Keratinocyte (primary cell): ENCODE results near the gene PRSS36.

ENCODE experiments used
- CTCF ChIP-seq, 3 experiments: IDR thresholded peaks in 1 of 3; conservative IDR thresholded peaks in 1 of 3; optimal IDR thresholded peaks in 1 of 3; 2 replicates in 2 of 3; 3 replicates in 1 of 3; pipeline versions ENCODE3 to v1.5.1; 2011; ENCODE audit warnings: low read length in 3 of 3, mild to moderate bottlenecking in 3 of 3, moderate library complexity in 2 of 3, control low read depth in 1 of 3, inconsistent platforms in 1 of 3; ENCODE audit not compliant: insufficient read depth in 2 of 3; ENCODE audit errors: extremely low read depth in 1 of 3
- EZH2 ChIP-seq: IDR thresholded peaks from one replicate; pipeline ENCODE4 v1.6.1; 2012; ENCODE audit warnings: inconsistent platforms, mild to moderate bottlenecking, low read length, moderate library complexity

GRCh38 chr16:31168848-31169247 is 19.0 kb upstream of the PRSS36 start:
- TF ChIP-seq CTCF (optimal IDR thresholded peaks at IDR 0.05 in 1 of 3, IDR thresholded peaks at IDR 0.05 in 1 of 3, conservative IDR thresholded peaks at IDR 0.05 in 1 of 3; ENCODE audit: extremely low read depth in 1 of 3, insufficient read depth in 2 of 3, low read length in 3 of 3), result no peak
- no peak for TF ChIP-seq EZH2
